Endothelial cell of hepatic sinusoid (primary cell): ENCODE measurements around the gene PLPPR5.
"Not testable (repeated sequence)": the region's sequence is repeated elsewhere in the genome, so short reads cannot be mapped to it uniquely, and the experiment has no call there.

ENCODE experiments used
- in situ Hi-C: cut with HindIII; loops from 2 replicates; pipeline ENCODE4 v1.10.0; 2017; ENCODE audit warnings: low sequenced_read_pairs

Gene PLPPR5

GRCh38 chr1:98920441-98921110 lies 84.1 kb downstream of the PLPPR5 start:
- in situ Hi-C loops = no loop called here

GRCh38 chr1:98919652-98920051 lies 85.0 kb downstream of the PLPPR5 start:
- in situ Hi-C loops = no loop called here

GRCh38 chr1:98919211-98919610 lies 85.5 kb downstream of the PLPPR5 start:
- in situ Hi-C loops = no loop called here

GRCh38 chr1:98914547-98914946 lies 90.1 kb downstream of the PLPPR5 start:
- in situ Hi-C loops = no loop called here

GRCh38 chr1:98910827-98911226 lies 93.8 kb downstream of the PLPPR5 start:
- in situ Hi-C loops = no loop called here

- in situ Hi-C loops = no loop called here
These were observed 95.7 kb downstream of the PLPPR5 start for GRCh38 chr1:98908980-98909379.

GRCh38 chr1:98906809-98907208 lies 97.9 kb downstream of the PLPPR5 start:
- in situ Hi-C loops = no loop called here

GRCh38 chr1:98906361-98906760 lies 98.3 kb downstream of the PLPPR5 start:
- in situ Hi-C loops = no loop called here

GRCh38 chr1:98904684-98905083 lies 100.0 kb downstream of the PLPPR5 start:
- in situ Hi-C loops = no loop called here

GRCh38 chr1:98903726-98904125 lies 100.9 kb downstream of the PLPPR5 start:
- in situ Hi-C loops = no loop called here

GRCh38 chr1:98903261-98903660 lies 101.4 kb downstream of the PLPPR5 start:
- in situ Hi-C loops = no loop called here

- in situ Hi-C loops = no loop called here
These were observed 105.7 kb downstream of the PLPPR5 start for GRCh38 chr1:98898940-98899339.

- in situ Hi-C loops = no loop called here
These were observed 107.2 kb downstream of the PLPPR5 start for GRCh38 chr1:98897479-98897878.

- in situ Hi-C loops = no loop called here
These were observed 107.8 kb downstream of the PLPPR5 start for GRCh38 chr1:98896711-98897445.

GRCh38 chr1:98893371-98893770 lies 111.3 kb downstream of the PLPPR5 start:
- in situ Hi-C loops = no loop called here

- in situ Hi-C loops = no loop called here
These were observed 115.8 kb downstream of the PLPPR5 start for GRCh38 chr1:98888869-98889268.

- in situ Hi-C loops = no loop called here
These were observed 117.2 kb downstream of the PLPPR5 start for GRCh38 chr1:98887507-98887906.

GRCh38 chr1:98884864-98885263 lies 119.8 kb downstream of the PLPPR5 start:
- in situ Hi-C loops = no loop called here

- in situ Hi-C loops = no loop called here
These were observed 122.8 kb downstream of the PLPPR5 start for GRCh38 chr1:98881901-98882300.

- in situ Hi-C loops = not testable (repeated sequence)
These were observed 123.4 kb downstream of the PLPPR5 start for GRCh38 chr1:98881234-98881633.

GRCh38 chr1:98874828-98875227 lies 129.8 kb downstream of the PLPPR5 start:
- in situ Hi-C loops = no loop called here
